ENCODE results near the gene AGPAT2.

Gene AGPAT2

DNA sequence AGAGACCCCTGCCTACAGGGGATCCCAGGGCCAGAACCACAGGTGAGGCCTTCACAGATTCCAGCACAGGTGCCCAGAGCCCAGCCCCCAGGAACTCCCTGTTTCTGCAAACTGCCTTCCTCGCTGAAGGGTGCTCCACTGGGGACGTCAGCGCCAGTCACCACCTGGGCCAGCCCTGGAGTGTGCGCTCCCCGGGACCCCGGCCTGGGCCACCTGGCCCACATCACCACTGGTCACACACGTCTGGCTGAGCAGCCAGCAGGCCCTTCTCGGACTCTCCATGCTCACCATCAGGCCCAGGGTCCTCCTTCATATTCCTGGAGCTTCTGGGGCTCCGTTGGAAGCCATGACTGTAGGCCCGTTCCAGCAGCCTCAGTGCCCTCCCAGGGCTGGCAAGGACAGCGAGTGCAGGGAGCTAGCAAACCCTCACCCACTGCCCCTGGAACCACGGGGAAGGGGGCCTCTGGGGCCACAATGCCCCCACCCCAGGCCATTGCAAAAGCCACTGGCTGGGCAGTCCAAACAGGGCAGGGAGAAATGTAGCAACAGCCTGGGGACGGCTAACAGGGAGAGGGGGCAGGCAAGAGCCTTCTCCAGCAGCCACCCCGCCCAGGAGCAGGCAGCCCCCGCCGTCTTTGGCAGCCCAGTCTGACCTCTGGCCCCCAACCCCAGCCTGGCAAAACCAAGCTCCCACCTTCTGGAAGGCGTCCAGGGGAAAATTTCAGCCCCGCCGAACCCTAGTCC lies 1.3 kb downstream of the AGPAT2 start:
- DNase-seq = no peak

DNA sequence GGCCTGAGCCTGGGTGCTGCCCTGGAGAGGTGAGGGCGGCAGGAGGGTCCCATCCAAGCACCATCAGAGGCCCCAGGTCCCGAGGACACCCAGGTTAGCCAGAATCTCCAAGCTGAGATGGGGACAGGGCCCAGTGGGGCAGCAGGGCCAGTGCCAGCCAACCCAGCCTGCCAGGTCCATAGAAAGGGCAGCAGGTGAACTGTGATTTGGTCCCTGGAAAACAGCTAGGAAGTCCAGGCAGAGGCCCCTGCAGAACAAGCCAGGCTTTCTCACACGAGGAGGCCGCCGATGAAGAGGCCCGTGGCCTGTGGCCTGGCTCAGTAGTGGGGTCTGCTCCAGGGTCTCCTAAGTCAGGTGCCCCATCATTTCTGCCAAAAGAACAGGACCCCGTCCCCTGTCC lies 2.0 kb downstream of the AGPAT2 start:
- DNase-seq = no peak

DNA sequence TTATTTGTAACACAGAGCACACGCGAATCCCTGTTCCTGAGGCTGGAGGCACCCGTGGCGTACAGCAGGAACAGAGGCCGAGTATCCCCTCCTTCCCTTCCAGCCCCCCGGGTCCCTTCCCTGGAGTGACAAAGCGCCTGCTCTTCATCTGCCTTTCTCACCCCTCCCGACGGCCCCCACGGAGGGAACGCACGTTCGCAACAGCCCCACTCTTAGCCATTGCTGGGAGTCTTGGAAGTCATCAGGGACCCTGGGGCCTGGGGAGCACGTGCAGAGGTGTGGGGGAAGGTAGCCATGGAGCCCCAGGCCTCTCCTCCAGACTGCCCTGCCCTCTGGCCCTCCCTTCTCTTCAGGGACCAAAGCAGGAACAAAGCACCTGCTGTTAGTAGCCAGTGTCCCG lies 2.5 kb downstream of the AGPAT2 start:
- no peak for DNase-seq

DNA sequence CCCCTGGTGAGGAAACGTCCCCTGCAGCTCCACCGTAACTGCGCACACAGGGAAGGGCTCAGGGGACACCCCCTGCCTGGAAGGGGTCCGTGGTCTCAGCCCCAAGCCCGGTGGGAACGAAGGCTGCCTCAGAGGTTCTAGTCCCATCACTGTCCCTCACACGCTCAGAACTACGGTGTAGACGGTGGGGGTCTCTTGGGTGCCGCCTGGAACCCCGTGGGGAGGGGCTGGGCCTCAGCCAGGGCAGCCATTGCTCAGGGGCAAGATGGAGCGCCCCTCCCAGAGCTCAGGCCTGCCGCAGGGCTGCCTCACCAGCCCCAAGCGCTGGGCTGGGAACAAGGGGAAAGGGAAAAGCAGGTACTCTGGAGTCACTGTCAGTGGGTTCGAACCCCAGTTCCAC lies 2.9 kb downstream of the AGPAT2 start:
- DNase-seq = no peak

DNA sequence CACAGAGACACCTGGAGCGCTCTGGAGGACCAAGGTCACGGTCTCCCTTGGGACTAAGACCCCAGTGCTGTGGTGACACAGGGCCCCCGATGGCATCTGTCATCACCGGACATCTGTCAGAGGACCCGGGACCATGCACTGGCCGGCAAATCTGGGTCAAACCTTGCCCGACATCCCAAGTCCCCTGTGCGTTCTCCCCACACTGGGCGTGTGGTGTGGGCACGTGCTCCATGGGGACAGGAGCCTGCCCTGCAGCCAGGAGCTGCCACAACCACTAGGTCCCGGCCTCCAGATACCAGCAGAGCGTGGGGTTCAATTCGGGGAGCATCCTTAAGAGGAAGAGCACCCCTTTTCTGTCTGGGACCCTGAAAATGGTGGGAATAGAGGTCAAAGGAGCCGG lies 3.5 kb downstream of the AGPAT2 start:
- no peak for DNase-seq

DNA sequence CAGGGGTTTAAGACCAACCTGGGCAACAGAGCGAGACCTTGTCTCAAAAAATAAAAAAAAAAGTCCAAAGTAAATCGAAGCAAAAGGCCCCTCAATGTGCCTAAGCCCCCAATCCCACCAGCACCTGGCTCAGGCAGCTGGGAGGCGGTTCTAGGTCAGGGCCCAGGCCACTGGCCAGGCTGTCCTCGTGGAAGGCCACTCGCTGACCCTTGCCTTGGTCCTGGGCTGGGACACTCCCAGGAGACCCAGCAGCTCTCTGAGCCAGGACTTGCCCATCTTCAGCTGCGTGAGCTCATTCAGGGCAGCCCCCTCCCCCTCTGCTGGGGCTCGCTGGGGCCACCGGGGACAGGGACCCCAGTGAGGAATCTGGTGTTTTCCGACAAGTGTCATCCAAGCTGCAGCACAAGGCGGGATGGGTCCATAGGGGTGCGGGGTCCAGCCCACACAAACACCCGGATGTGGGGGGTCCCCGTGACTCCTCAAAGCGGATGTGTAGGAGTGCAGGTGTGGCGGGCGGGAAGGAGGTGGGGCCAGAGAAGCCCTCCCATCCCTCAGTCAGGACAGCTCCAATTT lies 4.0 kb downstream of the AGPAT2 start:
- DNase-seq = no peak

DNA sequence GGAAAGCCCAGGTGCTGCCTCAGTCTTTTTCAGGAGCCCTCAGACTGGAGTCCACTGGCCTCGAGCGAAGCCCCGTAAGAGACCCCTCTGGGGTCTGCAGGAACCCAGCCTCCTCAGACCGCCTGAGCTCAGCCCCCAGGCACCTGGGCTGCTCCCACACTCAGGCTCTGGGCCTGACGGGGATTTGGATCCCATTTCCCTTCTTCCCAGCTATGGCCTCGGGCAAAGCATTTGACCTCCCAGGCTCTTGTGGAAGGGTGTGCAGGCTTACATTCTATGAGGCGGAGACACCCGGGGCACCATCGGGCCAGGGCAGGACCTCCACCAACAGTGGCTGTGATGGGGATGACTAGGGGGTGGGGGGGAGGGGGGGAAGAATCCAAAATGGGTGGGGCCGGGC lies 4.5 kb downstream of the AGPAT2 start:
- DNase-seq = no peak

DNA sequence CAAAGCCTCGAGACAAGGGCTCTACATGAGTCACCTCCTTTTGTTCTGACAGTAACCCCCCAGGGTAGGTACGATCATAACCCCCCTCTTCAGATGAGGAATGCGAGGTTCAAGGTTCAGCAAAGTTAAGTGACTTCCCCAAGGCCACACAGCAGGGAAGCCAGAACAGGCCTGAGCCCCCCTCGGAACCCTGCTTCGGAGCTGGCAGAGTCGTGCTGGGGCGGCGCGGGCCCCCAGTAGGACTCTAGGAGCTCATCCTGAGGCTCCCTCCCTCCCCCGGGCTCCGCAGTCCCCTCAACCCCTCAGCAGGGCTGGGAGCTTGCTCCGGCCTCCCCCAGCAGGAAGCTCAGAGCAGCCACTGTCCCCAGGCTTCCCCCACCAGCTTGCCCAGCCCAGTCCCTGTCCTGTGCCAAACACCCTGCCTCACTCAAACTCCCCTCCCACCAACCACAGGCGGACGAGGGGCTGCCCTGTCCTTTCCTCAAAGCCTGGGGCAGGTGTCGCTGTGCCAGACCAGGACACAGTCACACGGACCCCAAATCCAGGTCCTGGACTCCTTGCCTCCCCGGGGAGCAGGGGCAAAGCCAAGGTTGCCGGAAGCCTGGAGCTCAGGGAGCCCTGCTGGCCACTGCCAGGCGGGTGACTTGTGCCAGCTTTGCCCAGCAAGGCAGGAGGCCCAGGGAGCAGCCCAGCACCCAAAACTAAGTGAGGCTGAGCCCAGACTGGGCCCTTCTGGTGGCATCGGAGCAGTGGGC lies 5.1 kb downstream of the AGPAT2 start:
- no peak for DNase-seq

DNA sequence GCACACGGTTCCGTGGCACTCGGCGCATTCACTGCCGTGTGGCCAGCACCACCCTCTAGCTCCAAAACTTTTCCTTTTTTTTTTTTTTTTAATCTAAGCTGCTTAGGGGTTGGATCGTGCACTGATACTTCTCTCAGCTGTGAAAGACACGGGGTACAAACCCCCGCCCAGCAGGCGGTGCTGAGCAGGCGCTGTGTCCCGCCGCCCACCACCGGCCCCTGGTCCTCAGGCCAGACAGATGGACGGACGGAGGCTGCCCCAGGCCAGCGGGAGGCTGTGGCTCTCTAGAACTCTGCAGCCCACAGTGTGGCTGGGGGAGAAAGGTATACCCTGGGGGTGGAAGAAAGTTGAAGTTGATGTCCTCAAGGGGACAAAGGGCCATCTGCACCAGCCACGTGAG lies 6.2 kb downstream of the AGPAT2 start:
- DNase-seq = no peak

DNA sequence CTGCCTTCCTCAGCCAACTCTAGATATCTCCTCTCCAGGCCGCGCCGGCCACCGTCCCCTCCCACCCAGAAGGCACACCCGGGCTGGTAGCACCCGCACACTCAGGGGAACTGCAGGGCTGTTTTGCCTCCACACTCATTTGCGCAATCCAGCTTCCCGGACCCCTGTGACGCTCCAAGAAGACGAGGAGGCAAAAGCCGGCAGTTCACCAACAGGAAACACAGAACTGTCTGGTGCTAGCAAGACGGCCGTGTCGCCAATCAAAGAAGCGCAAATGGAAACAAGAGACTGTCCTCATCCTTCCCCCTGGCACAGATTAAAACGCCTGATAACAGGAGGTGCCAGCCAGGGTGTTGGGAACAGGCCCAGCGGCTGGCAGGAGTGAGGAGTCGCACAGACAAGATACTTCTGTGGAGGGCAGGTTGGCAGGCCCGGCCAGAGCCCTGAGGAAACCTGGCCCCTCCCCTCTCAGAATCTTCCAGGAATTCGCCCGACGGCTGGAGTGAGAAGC lies 7.8 kb downstream of the AGPAT2 start:
- DNase-seq = no peak

DNA sequence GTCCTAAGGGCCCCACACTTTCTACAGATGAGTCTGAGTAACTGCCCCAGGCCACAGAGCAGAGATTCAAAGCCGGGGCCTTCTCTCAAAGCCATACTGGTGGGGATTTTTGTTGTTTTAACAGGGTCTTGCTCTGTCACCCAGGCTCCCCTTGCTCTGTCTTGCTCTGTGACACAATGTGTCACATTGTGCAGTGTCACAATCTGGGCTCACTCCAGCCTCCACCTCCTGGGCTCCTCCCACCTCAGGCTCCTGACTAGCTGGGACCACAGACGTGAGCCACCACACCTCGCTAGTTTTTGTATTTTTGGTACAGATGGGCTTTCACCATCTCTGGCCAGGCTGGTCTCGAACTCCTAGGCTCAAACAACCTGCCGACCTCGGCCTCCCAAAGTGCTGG lies 8.6 kb downstream of the AGPAT2 start:
- no peak for DNase-seq

DNA sequence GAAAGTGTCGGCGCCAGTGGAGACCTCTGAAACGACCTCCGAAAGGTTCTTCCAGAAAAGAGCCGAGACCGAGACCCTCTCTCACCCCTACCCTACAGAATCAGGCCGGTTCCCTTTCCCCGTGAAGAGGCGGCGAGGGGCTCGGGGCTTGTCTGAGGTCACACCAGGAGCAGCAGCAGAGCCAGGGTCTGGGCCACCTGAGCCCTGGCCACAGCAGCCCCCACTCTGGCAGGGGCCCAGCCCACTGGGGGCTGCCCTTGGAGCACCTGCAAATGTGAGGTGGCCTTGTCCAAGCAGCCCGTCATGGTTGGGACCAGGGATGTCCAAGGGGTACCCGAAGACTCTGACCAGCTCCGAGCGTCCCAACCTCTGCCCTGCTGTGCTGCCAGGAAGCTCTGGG lies 9.2 kb downstream of the AGPAT2 start:
- no peak for DNase-seq

DNA sequence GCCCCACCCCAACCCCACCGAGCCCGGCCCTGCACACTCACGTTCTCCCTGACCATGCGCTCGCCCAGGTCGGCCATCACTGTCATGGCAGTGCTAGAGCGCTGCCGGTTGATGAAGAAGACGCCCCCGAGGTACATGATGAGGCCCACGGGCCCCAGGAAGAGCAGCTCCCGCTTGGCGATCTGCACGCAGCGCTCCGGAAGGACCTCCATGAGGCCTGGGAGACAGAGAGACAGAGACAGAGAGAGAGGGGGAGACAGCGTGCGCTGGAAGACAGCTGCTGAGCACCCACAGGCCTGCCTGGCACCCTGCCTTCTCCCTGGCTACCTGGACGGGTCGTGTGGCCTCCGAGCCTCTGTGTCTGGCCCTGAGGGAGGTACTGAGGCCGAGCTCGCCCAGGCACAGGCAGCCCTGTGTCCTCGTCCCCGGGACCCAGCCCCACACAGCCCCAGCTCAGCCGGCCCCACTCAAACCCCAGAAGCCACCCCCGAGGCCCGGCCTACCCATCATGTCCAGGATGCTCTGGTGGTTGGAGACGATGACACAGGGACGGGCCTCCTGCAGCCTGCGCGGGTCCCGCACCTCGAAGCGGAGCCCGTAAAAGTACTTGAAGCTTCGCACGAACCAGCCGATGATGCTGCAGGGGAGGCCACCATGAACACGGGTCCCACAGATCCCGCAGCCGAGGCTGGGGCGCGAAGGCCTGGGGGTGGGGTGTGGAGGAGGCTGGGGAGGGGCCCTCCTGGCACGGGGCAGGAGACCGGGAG lies 10.2 kb downstream of the AGPAT2 start:
- DNase-seq = no peak

DNA sequence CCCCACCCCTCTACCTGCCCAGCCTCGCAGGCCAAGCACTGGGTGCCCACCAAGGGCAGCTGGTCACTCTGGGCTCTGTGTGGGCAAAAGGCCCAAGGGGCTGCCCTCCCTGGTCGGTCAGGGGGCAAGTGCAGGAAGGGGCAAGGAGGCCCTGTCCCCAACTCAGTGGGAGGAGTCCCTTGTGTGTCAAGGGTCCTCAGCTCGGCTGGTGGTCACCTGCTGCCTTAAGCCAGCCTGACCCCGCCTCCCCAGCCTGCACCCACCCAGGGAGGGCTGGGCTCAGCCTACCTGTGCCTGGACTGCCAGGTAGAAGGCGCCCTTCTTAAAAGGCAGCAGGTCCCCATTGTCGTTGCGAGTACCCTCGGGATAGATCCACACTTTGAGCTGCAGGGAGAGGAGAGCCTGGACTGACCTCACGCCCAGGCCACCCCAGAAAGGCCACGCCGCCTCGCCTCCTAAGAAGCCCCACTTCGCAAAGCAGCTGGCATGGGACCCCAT lies 10.9 kb downstream of the AGPAT2 start:
- no peak for DNase-seq

DNA sequence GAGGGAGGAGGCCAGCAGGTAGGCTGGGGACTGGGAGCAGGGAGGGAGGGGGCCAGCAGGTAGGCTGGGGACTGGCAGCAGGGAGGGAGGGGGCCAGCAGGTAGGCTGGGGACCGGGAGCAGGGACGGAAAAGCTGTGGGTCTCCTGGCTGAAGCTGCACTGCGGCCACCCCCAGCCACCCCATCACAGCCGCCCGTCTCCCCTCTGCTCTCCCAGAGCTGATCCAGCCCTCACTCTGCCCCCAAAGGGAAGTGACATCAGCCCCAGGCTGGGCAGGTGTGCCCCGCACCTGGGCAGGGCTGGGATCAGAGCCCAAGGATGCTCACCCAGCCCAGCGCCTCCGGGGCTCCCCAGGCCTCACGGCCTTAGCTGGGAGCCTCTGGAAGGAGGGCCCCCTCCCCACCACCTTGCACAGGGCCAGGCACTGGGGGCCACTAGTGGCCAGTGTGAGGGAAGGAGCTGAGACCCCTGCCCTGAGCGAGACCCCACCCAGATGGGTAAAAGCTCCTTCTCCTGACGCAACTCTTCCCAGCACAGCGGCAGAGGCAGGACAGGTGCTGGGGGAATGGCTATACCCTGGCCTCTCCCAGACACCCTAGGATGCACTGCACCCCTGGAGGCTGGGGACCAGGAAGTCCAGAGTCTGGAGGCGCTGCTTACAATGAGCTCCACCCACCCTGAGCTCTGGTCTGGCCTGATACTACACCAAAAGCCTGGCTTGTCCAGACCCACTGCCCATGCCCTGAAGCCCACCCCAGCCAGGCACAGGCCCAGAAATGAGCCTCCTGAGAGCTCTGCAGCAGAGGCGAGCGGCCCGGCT lies 11.6 kb downstream of the AGPAT2 start:
- no peak for DNase-seq

DNA sequence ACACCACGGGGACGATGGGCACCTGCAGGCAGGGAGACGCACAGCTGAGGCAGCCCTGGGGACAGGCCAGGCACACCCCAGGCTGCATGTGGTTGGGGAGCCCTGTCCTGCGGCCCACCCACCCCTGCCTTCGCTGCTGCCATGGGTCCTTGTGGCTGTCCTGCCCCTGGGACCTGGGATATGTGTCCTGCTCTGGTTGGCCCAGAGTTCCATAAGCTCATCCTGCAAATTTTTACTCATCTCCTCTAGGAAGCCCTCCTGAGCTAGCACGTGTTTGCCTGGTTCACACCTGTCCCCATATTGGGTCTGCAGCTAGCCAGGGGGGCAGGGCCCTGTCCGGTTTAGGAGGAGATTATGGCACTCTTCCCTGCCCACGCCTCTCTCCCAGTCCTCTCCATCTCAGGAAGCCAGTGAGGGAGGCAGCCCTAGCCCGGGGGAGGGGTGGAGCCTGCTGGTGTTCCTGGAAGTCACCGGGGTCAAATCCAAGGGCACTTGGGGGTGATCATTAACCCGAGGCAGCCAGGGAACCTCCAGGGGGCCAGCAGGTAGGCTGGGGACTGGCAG lies 12.4 kb downstream of the AGPAT2 start:
- DNase-seq = no peak

DNA sequence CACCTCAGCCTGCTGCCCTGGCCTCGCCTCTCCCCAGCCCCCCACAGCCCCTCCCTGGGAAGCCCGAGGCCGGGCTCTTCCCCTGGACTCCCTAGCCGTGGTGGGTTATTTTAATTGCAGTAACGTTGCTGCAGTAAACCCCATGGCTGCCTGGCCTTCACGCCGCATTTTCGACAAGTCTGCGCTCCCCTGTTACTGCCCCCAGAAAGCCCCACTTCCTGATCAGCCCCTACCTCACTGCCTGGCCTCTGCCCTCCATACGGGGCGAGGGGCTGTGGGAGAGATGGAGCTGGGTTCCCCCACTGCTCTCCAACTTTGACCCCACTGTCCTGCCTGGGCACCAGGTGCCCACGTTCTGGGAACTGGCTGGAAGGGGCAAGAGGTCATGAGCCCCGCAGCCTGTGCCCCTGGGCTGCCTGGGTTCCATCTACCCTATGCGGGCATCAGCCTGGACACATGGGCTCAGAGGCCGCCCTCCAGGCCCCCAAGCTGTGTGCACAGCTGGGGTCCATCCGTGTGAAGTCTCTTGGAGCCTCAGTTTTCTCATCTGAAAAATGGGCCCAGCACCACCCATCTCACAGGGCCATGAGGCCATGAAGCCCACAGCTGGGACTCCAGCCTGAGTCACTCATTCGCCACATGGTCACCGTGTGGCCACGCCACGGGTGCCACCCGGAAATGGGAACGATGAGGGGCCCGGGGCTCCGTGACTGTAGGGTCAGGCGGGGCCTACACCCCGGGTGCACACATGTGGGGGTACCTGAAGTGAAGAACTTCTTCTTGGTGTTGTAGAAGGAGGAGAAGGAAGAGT lies 13.1 kb downstream of the AGPAT2 start:
- no peak for DNase-seq

DNA sequence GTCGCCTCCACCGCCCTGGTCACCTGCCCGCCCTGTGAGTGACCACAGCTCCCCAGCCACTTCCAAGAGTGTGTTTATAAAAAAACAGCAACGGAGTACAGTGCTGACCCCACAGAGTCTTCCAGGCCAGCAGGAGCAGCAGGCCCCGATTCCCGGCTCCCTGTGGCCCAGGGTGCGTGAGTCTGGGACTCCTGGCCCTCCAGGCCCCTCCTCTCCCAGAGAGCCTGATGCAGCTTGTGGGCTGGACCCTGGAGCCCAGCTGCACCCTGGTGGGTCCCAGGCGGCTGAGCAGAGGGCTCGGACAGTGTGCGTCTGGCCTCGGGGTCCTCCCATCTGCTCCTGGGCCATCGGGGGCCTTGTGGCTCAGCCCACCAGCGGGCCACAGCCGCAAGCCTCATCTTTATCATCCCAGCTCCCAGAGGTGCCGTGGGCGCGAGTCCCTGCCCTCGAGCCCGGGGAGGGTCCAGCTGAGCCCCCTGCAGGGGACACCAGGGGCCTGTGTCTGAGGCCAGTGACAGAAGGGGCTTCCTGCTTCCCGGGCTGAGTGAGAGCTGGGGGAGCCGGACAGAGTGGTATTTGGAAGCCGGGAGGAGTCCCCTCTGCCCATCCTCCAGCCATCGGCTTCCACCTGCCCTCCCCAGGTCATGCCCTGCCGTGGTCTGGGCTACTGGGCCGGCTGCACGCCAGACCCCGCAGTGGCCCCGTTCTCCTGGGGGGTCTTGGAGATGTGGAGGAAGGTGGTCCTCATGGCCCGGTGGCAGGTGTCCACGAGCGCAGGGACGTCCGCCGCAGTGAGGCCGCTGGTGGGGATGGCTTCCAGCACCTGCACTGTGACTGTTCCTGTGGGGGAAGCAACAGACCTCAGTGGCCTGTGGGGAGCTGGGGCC lies 13.9 kb downstream of the AGPAT2 start:
- DNase-seq = no peak

DNA sequence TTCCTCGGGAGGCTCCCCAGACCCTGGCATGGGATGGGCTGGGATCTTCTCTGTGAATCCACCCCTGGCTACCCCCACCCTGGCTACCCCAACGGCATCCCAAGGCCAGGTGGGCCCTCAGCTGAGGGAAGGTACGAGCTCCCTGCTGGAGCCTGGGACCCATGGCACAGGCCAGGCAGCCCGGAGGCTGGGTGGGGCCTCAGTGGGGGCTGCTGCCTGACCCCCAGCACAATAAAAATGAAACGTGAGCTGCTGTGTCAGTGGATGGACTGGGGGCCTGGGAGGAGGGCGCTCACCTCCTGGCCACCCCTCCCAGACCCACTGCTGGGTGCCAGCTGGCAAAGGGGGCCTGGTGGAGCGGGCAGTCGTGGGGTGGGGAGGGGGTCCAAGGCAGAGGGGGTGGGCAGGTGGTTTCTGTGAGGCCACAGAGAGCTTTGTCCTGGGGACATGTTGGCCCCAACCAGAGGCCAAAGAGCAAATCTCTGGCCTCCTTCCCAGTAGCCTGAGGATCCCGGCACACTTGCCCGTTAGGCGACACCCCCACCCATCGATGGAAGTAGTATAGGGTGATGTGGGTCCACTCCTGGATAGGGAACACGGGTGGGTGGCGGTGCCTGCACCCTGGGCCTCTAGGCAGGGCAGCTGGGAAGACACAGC lies 14.7 kb downstream of the AGPAT2 start:
- DNase-seq = no peak
